Spleen (tissue), 11 donors: Measurements from ENCODE around the gene UGDH. TPM values are rescaled to one million over a fixed set of nuclear protein-coding genes. Genes with fewer than 3 reads are reported as not detected.
"Not testable (repeated sequence)": the region's sequence is repeated elsewhere in the genome, so short reads cannot be mapped to it uniquely, and the experiment has no call there.

Experiments
- DNase-seq: peaks from one replicate; pipeline ENCODE4 v3.0.0-alpha.2; 2020
- H3K27ac ChIP-seq, 8 donors: fragments of 200-600 bp; sonication (generic) in 7 of 8; 1 replicate in 4 of 8; 2 replicates in 4 of 8; pipeline versions ENCODE4 v1.5.0 to v1.8.0; 2016 to 2021; ENCODE audit warnings: inconsistent platforms in 4 of 8, mild to moderate bottlenecking in 4 of 8, moderate library complexity in 1 of 8
- H3K27me3 ChIP-seq, 7 donors: fragments of 200-600 bp; sonication (generic) in 6 of 7; replicated peaks in 1 of 7; 1 replicate in 4 of 7; 2 replicates in 3 of 7; pipeline versions ENCODE4 v1.5.0 to v1.8.0; 2016 to 2021; ENCODE audit warnings: inconsistent platforms in 3 of 7, mild to moderate bottlenecking in 1 of 7
- H3K36me3 ChIP-seq, 6 donors: fragments of 200-600 bp; sonication (generic) in 5 of 6; 1 replicate in 4 of 6; 2 replicates in 2 of 6; pipeline versions ENCODE4 v1.5.0 to v1.8.0; 2016 to 2021; ENCODE audit warnings: inconsistent platforms in 2 of 6
- H3K4me1 ChIP-seq, 6 donors: fragments of 200-600 bp; sonication (generic) in 5 of 6; 1 replicate in 3 of 6; 2 replicates in 3 of 6; pipeline versions ENCODE4 v1.5.0 to v1.8.0; 2016 to 2021; ENCODE audit warnings: inconsistent platforms in 3 of 6
- H3K4me3 ChIP-seq, 8 donors: fragments of 200-600 bp; sonication (generic) in 7 of 8; 1 replicate in 4 of 8; 2 replicates in 4 of 8; pipeline versions ENCODE4 v1.5.0 to v1.8.0; 2016 to 2021; ENCODE audit warnings: inconsistent platforms in 4 of 8, mild to moderate bottlenecking in 4 of 8, moderate library complexity in 2 of 8
- H3K9me3 ChIP-seq, 8 donors: fragments of 200-600 bp; sonication (generic) in 7 of 8; 1 replicate in 4 of 8; 2 replicates in 4 of 8; pipeline versions ENCODE4 v1.5.0 to v1.8.0; 2016 to 2021; ENCODE audit warnings: inconsistent platforms in 4 of 8
- POLR2A ChIP-seq, 3 donors: fragments of 450-650 bp; IDR thresholded peaks; one replicate each; pipeline ENCODE4 v1.5.1; 2017; ENCODE audit warnings: antibody characterized with exemption in 3 of 3, mild to moderate bottlenecking in 1 of 3
- POLR2AphosphoS5 ChIP-seq, 3 donors: sonication (generic); formaldehyde crosslinking; IDR thresholded peaks; one replicate each; pipeline ENCODE4 v1.5.1; 2017; ENCODE audit warnings: antibody characterized with exemption in 3 of 3
- WGBS, 5 donors: extraction: QIAGEN DNeasy Blood & Tissue Kit in 3 of 5; methylation state at CpG; one replicate each; pipeline versions ENCODE4 v1.1.5 to v1.1.7; 2013 to 2018; 5-methylcytosine and 5-hydroxymethylcytosine counted together
- intact Hi-C: fragments of 100-400 bp; cut with DNase I; formaldehyde crosslinking; loops from one replicate; pipeline ENCODE4 v1.15.0; 2023; ENCODE audit warnings: low total_unique reads
- polyA plus RNA-seq, 3 donors: library from polyadenylated mRNA; stranded (reverse); fragments of 200-250 nt; gene quantifications; one replicate each; pipeline ENCODE4 v1.2.1, GENCODE V29; 2013
- total RNA-seq, 7 donors: library from RNA; depleted of rRNA in 3 of 7; stranded (reverse); fragments of >200 nt in 3 of 7; fragmentation: NEBNext Ultra II Directional in 4 of 7; extraction: Animal tissue kit (Norgen Biotek cat#: 25700) in 4 of 7; gene quantifications; one replicate each; pipeline versions ENCODE4 v1.1.0 to v1.2.1, GENCODE V29; 2016 to 2021
- TF ChIP-seq, protein P1 (sequence below), 11 experiments: fragments of 200-600 bp in 7 of 11; fragments of 450-650 bp in 4 of 11; sonication (generic) in 4 of 11; IDR thresholded peaks in 8 of 11; conservative IDR thresholded peaks in 3 of 11; 1 replicate in 7 of 11; 2 replicates in 4 of 11; pipeline versions ENCODE4 v1.4.0 to v1.8.0; 2016 to 2021; ENCODE audit warnings: antibody characterized with exemption in 11 of 11, inconsistent platforms in 4 of 11, mild to moderate bottlenecking in 1 of 11
- donor health status: healthy with polysubstance abuse.
- donor health status: DM: no; HTN: no; CAD: no; lungs with moderate emphysema.
- donor health status: DM: no; HTN: no; CAD: no.
- donor health status: Bipolar disorder and iron deficiency.
- donor health status: healthy.
- donor health status: DM: no; HTN: no; CAD: no.
- donor health status: DM: yes; HTN: yes; CAD: no.

Gene UGDH
- total and polyA plus RNA-seq, 10 donors, result 4.1 to 30.8 (median 17.9) TPM

DNA sequence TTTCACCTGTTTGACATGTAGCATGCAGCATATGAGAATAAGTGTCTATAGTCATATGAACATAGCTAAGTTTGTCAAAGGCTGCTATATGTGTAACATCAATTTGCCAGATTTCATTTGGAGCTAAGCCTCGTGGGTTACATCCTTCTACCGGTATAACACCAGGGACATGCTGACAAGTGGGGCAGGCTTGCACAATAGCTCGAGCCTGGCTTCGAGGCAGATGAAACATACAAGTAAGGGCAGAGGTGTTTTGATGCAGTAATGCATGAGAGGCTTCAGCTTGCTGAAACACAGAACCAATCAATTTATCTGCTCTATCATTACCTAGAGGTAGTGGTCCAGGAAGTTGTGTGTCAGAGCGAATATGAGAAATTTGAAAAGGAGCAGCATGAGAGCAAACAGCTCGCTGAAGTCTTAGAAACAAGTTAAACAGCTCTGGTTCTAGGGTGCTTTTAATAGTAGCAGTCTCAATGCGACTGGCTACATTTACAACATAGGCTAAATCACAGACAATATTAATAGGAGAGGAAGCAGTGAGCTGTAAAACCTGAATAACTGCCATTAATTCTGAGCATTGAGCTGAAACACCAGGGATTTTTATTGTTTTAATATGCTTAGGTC lies 14.9 kb upstream of the UGDH start:
- H3K4me1 ChIP-seq, result no peaks in the 10 kb centered on the region
- no peaks in the 10 kb centered on the region for H3K9me3 ChIP-seq
- no peak for TF ChIP-seq POLR2A (IDR thresholded peaks at IDR 0.05)
- TF ChIP-seq, protein P1, sequence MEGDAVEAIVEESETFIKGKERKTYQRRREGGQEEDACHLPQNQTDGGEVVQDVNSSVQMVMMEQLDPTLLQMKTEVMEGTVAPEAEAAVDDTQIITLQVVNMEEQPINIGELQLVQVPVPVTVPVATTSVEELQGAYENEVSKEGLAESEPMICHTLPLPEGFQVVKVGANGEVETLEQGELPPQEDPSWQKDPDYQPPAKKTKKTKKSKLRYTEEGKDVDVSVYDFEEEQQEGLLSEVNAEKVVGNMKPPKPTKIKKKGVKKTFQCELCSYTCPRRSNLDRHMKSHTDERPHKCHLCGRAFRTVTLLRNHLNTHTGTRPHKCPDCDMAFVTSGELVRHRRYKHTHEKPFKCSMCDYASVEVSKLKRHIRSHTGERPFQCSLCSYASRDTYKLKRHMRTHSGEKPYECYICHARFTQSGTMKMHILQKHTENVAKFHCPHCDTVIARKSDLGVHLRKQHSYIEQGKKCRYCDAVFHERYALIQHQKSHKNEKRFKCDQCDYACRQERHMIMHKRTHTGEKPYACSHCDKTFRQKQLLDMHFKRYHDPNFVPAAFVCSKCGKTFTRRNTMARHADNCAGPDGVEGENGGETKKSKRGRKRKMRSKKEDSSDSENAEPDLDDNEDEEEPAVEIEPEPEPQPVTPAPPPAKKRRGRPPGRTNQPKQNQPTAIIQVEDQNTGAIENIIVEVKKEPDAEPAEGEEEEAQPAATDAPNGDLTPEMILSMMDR (IDR thresholded peaks at IDR 0.05 in 8 of 11, conservative IDR thresholded peaks at IDR 0.05 in 3 of 11), result no peak
- TF ChIP-seq POLR2AphosphoS5 (IDR thresholded peaks at IDR 0.05), result no peak
- intact Hi-C loops, result no loop called here
- H3K27me3 ChIP-seq, result no peaks in the 10 kb centered on the region
- peaks cover 0 to 7% (median 0%) of the 10 kb centered on the region in 6 donors for H3K36me3 ChIP-seq
- no peak overlapping the region for H3K27ac ChIP-seq
- 74 to 84% (median 77%) methylated on average over 7 of the region's 7 CpGs for WGBS, 5 donors
- DNase-seq, result no peak
- H3K4me3 ChIP-seq, result no peak overlapping the region

DNA sequence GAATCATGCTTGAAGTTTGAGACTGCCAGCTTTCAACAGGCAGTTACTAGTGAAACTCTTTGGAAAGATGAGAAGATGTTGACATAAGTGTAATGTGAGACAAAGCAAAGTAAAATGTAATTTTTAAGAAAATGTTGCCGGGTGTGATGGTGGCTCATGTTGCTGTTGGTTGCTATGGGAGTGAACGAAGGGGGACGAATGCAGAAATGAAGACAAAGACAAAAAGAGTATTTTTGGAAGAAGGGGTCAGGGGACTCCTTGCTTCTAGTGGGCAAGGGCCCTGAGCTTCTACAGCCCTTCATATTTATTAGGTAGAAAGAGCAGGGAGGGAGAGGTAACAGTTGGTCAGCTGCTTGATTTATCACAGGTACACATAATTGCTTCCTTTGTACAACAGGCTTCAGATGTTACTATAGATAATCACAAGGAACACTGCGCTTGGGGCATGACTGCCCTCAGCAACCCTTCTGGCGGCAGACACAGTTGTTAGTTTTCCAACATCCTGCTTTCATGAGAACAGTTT lies 11.9 kb upstream of the UGDH start:
- TF ChIP-seq, protein P1 (IDR thresholded peaks at IDR 0.05 in 8 of 11, conservative IDR thresholded peaks at IDR 0.05 in 3 of 11), result no peak
- TF ChIP-seq POLR2A (IDR thresholded peaks at IDR 0.05) (no peak), POLR2AphosphoS5 (IDR thresholded peaks at IDR 0.05) (no peak)
- Histone ChIP-seq H3K27ac (no peak overlapping the region), H3K27me3 (no peaks in the 10 kb centered on the region), H3K9me3 (no peaks in the 10 kb centered on the region), H3K36me3 (peaks cover 0 to 16% (median 0%) of the 10 kb centered on the region in 6 donors), H3K4me3 (no peak overlapping the region), H3K4me1 (no peaks in the 10 kb centered on the region)
- intact Hi-C loops, result no loop called here
- no peak for DNase-seq
- WGBS, 5 donors, result 96 to 97% (median 96%) methylated on average over 5 of the region's 5 CpGs

DNA sequence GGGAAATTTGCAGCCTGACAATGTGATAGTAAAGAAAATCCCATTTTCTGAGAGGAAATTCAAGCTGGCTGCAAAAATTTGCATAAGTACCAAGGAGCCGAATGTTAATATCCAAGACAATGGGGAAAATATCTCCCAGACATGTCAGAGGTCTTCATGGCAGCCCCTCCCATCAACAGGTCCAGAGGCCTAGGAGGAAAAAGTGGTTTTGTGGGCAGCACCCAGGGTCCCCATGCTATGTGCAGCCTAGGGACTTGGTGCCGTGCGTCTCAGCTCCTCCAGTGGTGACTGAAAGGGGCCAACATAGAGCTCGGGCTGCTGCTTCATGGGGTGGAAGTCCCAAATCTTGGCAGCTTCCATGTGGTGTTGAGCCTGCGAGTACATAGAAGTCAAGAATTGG lies 6.3 kb upstream of the UGDH start:
- intact Hi-C loops, result no loop called here
- H3K27me3 ChIP-seq, result no peaks in the 10 kb centered on the region
- no peak for TF ChIP-seq POLR2AphosphoS5 (IDR thresholded peaks at IDR 0.05)

DNA sequence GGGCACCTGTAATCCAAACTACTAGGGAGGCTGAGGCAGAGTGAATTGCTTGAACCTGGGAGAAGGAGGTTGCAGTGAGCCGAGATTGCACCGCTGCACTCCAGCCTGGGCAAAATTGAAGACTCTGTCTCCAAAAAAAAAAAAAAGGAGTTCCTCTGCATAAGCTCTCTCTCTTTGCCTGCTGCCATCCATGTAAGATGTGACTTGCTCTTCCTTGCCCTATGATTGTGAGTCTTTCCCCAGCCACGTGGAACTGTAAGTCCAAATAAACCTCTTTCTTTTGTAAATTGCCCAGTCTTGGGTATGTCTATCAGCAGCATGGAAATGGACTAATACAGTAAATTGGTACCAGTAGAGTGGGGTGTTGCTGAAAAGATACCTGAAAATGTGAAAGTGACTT lies 5.0 kb upstream of the UGDH start:
- H3K27me3 ChIP-seq, intact Hi-C loops, H3K27ac ChIP-seq, DNase-seq, H3K4me3 ChIP-seq: not testable (repeated sequence)
- WGBS, 5 donors, result 76 to 100% (median 82%) methylated on average over 3 of the region's 3 CpGs
- H3K9me3 ChIP-seq, result peaks cover 0 to 25% (median 17%) of the 10 kb centered on the region in 8 donors
- peaks cover 0 to 19% (median 12%) of the 10 kb centered on the region in 6 donors for H3K4me1 ChIP-seq
- peaks cover 0 to 38% (median 2%) of the 10 kb centered on the region in 6 donors for H3K36me3 ChIP-seq

More for the DNA sequence above, 6.3 kb upstream of the UGDH start:
- peaks cover 0 to 38% (median 2%) of the 10 kb centered on the region in 6 donors for H3K36me3 ChIP-seq
- H3K27ac ChIP-seq, result no peak overlapping the region
- no peak for DNase-seq
- 88 to 99% (median 97%) methylated on average over 5 of the region's 5 CpGs for WGBS, 5 donors
- H3K4me3 ChIP-seq, result no peak overlapping the region
- peaks cover 0 to 11% (median 5%) of the 10 kb centered on the region in 6 donors for H3K4me1 ChIP-seq
- peaks cover 0 to 25% (median 17%) of the 10 kb centered on the region in 8 donors for H3K9me3 ChIP-seq

DNA sequence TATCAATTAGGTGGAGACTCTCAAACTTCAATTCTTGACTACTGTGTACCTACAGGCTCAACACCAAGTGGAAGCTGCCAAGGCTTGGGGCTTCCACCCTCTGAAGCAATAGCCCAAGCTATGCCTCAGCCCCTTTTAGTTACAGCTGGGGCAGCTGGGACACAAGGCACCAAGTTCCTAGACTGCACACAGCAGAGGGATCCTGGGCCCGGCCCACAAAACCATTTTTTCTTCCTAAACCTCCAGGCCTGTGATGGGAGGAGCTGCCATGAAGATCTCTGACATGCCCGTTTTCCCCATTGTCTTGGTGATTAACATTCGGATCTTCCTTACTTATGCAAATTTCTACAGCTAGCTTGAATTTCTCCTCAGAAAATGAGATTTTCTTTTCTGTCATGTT lies 3.4 kb upstream of the UGDH start:
- H3K4me1 ChIP-seq, result peaks cover 0 to 31% (median 24%) of the 10 kb centered on the region in 6 donors
- intact Hi-C loops, result no loop called here
- peaks cover 0 to 38% (median 2%) of the 10 kb centered on the region in 6 donors for H3K36me3 ChIP-seq
- no peaks in the 10 kb centered on the region for H3K27me3 ChIP-seq
- TF ChIP-seq POLR2AphosphoS5 (IDR thresholded peaks at IDR 0.05), result no peak
- TF ChIP-seq POLR2A (IDR thresholded peaks at IDR 0.05), result no peak
- TF ChIP-seq, protein P1 (IDR thresholded peaks at IDR 0.05 in 8 of 11, conservative IDR thresholded peaks at IDR 0.05 in 3 of 11), result no peak
- no peak overlapping the region for H3K27ac ChIP-seq
- WGBS, 5 donors, result 81 to 99% (median 97%) methylated on average over 3 of the region's 3 CpGs
- DNase-seq, result no peak
- peaks cover 0 to 25% (median 17%) of the 10 kb centered on the region in 8 donors for H3K9me3 ChIP-seq
- H3K4me3 ChIP-seq, result no peak overlapping the region
